Ectodermal cell (in vitro differentiated cells): ENCODE measurements around the gene PRKCB.
"Not testable (repeated sequence)": the region's sequence is repeated elsewhere in the genome, so short reads cannot be mapped to it uniquely, and the experiment has no call there.

ENCODE experiments used
- H3K27ac ChIP-seq: 2 replicates; pipeline ENCODE4 v1.7.0; 2013; ENCODE audit warnings: mild to moderate bottlenecking, low read depth, low read length; ENCODE audit not compliant: insufficient read depth, poor library complexity, severe bottlenecking
- H3K27me3 ChIP-seq: 2 replicates; pipeline ENCODE4 v1.7.0; 2013; ENCODE audit warnings: mild to moderate bottlenecking, low read length; ENCODE audit not compliant: insufficient read depth, control insufficient read depth, poor library complexity, severe bottlenecking
- H3K36me3 ChIP-seq: one replicate; pipeline ENCODE4 v1.7.0; 2013; ENCODE audit warnings: low read length; ENCODE audit not compliant: control insufficient read depth, insufficient read depth
- H3K4me1 ChIP-seq: one replicate; pipeline ENCODE4 v1.7.0; 2013; ENCODE audit warnings: low read length; ENCODE audit not compliant: control insufficient read depth, insufficient read depth
- H3K4me3 ChIP-seq: 2 replicates; pipeline ENCODE4 v1.7.0; 2013; ENCODE audit warnings: low read depth, low read length, control low read depth; ENCODE audit not compliant: insufficient read depth
- H3K9me3 ChIP-seq: 2 replicates; pipeline ENCODE4 v1.7.0; 2013; ENCODE audit warnings: mild to moderate bottlenecking, low read length, moderate library complexity; ENCODE audit not compliant: control insufficient read depth
- WGBS, 2 experiments: methylation state at CpG; one replicate each; pipeline ENCODE4 v1.1.7; 2013; ENCODE audit warnings: missing lambda C conversion rate in 2 of 2; 5-methylcytosine and 5-hydroxymethylcytosine counted together

Gene PRKCB

DNA sequence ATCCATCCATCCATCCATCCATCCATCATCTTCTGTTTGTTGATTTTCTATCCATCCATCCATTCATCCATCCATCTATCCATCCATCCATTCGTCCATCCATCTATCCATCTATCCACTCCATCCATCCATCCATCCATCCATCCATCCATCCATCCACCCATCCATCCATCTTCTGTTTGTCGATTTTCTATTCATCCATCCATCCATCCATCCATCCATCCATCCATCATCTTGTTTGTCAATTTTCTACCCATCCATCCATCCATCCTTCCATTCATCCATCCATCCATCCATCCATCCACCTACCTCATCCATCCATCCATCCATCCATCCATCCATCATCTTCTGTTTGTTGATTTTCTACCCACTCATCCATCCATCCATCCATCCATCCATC lies 97.9 kb downstream of the PRKCB start:
- H3K4me3 ChIP-seq, H3K27me3 ChIP-seq, H3K9me3 ChIP-seq, H3K27ac ChIP-seq, H3K4me1 ChIP-seq, H3K36me3 ChIP-seq: not testable (repeated sequence)
- WGBS, 2 experiments: 84 to 87% methylated on average over 2 of the region's 2 CpGs

DNA sequence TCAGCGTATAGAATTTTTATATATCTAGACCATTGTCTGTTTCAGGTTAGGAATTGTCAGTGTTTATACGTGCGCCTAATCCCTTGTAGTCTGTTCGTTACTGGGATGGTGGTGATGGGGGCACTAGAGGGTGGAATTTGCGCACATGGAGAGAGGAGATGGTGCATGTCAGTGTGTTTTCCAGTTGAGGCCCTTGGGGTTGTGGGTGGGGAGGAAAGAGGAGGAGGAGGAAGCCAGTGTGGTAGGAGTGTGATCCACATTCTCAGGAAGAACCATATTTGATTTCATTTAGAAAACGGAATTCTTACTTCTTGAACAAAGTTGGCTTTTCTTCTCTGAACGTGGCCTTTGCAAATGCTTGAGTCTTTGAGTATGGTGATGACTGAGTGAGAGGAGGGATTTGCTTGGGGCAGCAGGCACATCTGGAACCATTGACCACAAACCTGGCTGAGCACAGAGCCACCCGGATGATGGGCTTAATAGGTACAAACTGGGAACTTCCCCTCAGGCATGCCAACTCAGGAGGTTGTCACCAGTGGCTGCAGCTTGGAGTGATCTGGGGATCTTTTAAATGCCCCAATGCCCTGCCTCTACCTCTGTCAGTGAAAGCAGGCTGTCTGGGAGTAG lies 98.9 kb downstream of the PRKCB start:
- H3K36me3 ChIP-seq: no peaks in the 10 kb centered on the region
- H3K9me3 ChIP-seq: no peaks in the 10 kb centered on the region
- no peak overlapping the region for H3K4me3 ChIP-seq
- no peak overlapping the region for H3K27ac ChIP-seq
- H3K27me3 ChIP-seq: no peaks in the 10 kb centered on the region
- 90 to 98% methylated on average over 7 to 8 of the region's 8 CpGs for WGBS, 2 experiments
- H3K4me1 ChIP-seq: no peaks in the 10 kb centered on the region

DNA sequence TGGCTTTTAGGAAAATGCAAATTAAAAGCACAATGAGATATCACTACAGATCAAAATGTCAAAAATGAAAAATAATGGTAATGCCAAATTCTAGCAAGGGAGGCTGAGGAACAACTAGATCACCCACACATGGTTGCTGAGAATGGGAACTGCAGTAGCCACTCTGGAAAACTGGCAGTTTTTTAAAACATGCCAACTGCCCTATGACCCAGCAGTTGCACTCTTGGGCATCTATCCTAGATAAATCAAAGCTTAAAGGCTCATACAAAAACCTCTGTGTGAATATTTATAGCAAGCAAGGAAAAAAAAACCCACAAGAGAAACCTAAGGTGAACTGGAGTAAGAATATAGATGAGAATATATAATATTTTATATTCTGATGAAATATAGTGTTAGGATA lies 104.3 kb downstream of the PRKCB start:
- Histone ChIP-seq H3K36me3 (no peaks in the 10 kb centered on the region), H3K4me1 (peaks cover 9% of the 10 kb centered on the region), H3K27me3 (no peaks in the 10 kb centered on the region), H3K9me3 (no peaks in the 10 kb centered on the region), H3K27ac (no peak overlapping the region), H3K4me3 (no peak overlapping the region)

DNA sequence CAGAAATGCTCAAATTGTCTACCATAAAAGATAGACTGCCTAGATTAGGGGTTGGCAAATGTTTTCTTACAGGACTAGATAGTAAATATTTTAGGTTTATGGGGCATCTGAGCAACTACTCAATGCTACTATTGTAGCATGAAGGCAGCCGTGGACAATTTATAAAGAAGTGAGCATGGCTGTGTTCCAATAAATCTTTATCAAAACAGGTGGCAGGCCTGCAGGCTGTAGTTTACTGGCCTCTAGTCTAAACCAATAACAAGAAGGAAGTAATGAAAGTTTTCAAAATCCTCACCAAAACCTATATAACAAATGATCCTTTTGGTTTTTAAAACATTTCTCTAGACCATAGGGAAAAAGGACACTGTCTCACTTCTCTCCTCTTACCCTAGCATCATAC lies 105.2 kb downstream of the PRKCB start:
- Histone ChIP-seq H3K27ac (no peak overlapping the region), H3K4me3 (no peak overlapping the region), H3K9me3 (no peaks in the 10 kb centered on the region), H3K36me3 (no peaks in the 10 kb centered on the region), H3K27me3 (no peaks in the 10 kb centered on the region), H3K4me1 (peaks cover 18% of the 10 kb centered on the region)
- WGBS, 2 experiments: 92 to 93% methylated on average over 1 of the region's 1 CpG

DNA sequence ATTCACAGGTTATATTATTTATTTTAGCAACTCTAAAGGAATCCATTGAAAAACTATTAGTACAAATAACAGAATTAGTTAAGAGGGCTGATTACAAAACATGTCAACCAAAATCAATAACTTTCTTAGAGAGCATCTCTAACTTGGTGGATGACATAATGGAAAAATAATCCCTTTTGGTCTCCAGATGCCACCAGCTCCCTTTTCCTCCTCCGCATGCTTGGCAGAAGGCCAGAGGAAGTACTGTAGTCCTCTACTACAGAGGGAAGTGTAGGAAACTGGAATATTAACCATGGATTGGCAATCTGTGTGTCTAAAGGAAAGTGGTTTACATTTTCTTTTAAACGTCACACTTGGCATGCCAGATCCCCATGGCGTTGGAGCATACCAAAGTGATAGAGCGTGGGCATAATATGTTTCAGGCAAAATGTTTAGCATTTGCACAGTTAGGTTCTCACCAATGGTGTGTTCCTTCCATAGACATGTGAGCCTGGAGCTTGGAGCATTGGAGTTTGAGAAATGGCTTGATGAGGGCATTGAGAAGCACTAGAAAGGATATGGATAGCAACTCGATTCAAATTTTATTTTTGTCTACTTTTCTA lies 106.3 kb downstream of the PRKCB start:
- no peaks in the 10 kb centered on the region for H3K27me3 ChIP-seq
- peaks cover 18% of the 10 kb centered on the region for H3K4me1 ChIP-seq
- 92 to 94% methylated on average over 5 of the region's 5 CpGs for WGBS, 2 experiments
- no peak overlapping the region for H3K27ac ChIP-seq
- H3K36me3 ChIP-seq: no peaks in the 10 kb centered on the region
- no peak overlapping the region for H3K4me3 ChIP-seq
- H3K9me3 ChIP-seq: no peaks in the 10 kb centered on the region

DNA sequence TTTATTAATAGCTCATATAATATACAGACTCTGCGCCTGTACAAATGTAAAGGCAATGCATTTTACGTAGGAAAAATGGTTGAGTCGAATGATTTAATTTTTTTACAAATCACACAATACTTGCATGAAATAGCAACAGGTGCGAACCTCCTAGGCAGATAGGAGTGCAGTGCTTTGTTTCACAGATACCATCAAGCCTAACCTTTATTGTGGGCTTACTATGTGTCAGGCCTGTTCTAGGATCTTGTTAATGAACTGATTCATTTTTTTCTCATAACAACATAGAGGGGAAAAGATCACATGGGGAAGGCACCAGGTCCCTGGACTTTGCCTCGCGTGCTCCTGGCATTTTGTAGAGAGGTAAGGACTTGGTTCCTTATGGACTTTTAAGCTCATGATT lies 107.8 kb downstream of the PRKCB start:
- 93 to 94% methylated on average over 5 to 6 of the region's 6 CpGs for WGBS, 2 experiments
- Histone ChIP-seq H3K4me3 (no peak overlapping the region), H3K36me3 (no peaks in the 10 kb centered on the region), H3K27me3 (no peaks in the 10 kb centered on the region), H3K9me3 (no peaks in the 10 kb centered on the region), H3K27ac (no peak overlapping the region), H3K4me1 (peaks cover 18% of the 10 kb centered on the region)

DNA sequence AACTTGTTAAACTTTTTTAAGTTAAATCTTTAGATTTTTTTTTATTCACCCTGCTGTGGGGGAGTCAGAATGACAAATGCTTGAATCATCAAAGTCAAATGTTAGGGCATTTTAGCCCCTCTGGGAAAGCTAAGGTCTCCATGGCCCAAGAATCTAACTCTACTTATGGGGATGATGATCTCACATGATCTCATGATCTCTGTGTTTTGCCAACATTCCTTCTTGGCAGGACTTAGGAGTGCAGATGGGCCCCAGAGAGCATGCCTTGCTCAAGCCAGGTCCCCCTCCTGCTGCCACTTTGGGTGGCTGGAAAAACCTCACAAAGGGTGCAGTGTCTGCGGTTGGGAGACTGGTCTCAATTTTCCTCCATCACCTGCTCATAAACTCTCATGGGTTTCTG lies 108.6 kb downstream of the PRKCB start:
- H3K4me1 ChIP-seq: peaks cover 18% of the 10 kb centered on the region
- no peaks in the 10 kb centered on the region for H3K27me3 ChIP-seq
- no peaks in the 10 kb centered on the region for H3K9me3 ChIP-seq
- no peak overlapping the region for H3K27ac ChIP-seq
- H3K4me3 ChIP-seq: no peak overlapping the region
- WGBS, 2 experiments: 95 to 96% methylated on average over 1 of the region's 1 CpG
- no peaks in the 10 kb centered on the region for H3K36me3 ChIP-seq

DNA sequence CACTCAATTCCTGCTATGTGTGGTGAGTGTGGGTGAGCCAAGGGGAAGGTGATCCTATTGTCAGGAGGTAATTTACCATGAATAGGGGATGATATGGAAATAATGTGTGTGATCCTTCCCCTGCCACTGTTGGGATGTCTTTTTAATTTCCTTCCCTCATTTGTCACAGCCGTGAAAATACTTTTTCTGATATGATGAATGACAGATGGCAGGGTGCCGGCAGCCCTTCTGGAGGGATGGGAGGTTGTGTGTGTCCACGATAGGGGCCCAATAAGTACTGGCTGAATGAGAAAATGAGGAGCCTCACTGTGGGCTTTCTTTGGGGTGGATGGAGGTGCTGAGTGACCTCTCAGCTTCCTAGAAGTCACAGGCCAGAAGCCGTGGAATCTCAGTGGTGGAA lies 109.5 kb downstream of the PRKCB start:
- 56 to 72% methylated on average over 4 of the region's 4 CpGs for WGBS, 2 experiments
- H3K27me3 ChIP-seq: no peaks in the 10 kb centered on the region
- H3K36me3 ChIP-seq: no peaks in the 10 kb centered on the region
- no peaks in the 10 kb centered on the region for H3K9me3 ChIP-seq
- H3K27ac ChIP-seq: no peak overlapping the region
- no peak overlapping the region for H3K4me3 ChIP-seq
- H3K4me1 ChIP-seq: peaks cover 18% of the 10 kb centered on the region

DNA sequence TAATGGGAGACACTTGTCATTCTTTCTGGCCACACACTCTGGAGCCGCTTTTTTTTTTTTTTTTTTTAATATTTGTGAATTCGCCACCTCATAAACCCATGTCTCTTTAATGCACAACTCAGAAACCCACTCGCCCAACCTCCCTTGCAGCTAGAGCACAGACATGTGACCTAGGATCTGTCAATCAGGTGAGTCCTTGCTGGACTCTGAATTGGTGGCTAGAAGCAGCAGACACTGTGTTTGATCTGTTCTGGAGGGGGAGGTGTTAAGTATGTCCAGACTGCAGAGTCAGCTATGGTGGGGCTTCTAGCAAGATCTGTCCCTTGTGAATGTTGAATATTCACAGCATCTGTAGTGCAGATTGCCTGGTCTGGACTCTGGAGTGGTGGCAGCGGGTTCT lies 112.1 kb downstream of the PRKCB start:
- Histone ChIP-seq H3K27me3 (no peaks in the 10 kb centered on the region), H3K4me1 (peaks cover 30% of the 10 kb centered on the region), H3K27ac (no peak overlapping the region), H3K4me3 (no peak overlapping the region), H3K9me3 (no peaks in the 10 kb centered on the region), H3K36me3 (no peaks in the 10 kb centered on the region)
- WGBS, 2 experiments: 97% methylated on average over 3 to 4 of the region's 4 CpGs

DNA sequence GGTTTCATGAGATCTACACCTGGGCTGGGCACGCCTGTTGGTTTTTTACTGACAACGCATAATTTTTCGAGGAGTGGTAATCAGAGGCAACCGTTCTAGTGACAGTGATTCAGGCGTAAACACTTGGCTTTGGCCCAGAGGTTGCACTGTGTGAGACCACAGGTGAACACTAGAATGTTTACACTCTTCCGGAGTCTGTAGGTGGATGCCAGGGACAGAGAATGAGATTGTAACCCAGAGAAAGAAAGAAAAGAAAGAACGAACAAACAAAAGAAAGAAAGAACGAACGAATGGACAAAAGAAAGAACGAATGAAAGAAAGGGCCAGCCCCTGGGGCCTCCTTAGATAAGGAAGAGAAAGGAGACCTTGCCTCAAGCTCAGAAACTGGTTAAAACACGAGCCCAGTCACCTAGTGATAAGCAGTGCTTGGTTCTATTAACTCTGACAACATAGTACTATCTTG lies 113.2 kb downstream of the PRKCB start:
- Histone ChIP-seq H3K4me1 (peaks cover 35% of the 10 kb centered on the region), H3K4me3 (no peak overlapping the region), H3K27ac (no peak overlapping the region), H3K9me3 (no peaks in the 10 kb centered on the region), H3K27me3 (no peaks in the 10 kb centered on the region), H3K36me3 (no peaks in the 10 kb centered on the region)
- 89 to 90% methylated on average over 11 of the region's 11 CpGs for WGBS, 2 experiments
